Inflammatory macrophage treated with lipopolysaccharide for 4 hours (primary cell): ENCODE measurements around the gene MMP24OS.
A peak's percentile ranks its signal among the peaks of the same experiment; 100 is the strongest.

Source experiments
- DNase-seq: peaks from one replicate; pipeline ENCODE4 v3.0.0-alpha.2; 2020

Gene MMP24OS

DNA sequence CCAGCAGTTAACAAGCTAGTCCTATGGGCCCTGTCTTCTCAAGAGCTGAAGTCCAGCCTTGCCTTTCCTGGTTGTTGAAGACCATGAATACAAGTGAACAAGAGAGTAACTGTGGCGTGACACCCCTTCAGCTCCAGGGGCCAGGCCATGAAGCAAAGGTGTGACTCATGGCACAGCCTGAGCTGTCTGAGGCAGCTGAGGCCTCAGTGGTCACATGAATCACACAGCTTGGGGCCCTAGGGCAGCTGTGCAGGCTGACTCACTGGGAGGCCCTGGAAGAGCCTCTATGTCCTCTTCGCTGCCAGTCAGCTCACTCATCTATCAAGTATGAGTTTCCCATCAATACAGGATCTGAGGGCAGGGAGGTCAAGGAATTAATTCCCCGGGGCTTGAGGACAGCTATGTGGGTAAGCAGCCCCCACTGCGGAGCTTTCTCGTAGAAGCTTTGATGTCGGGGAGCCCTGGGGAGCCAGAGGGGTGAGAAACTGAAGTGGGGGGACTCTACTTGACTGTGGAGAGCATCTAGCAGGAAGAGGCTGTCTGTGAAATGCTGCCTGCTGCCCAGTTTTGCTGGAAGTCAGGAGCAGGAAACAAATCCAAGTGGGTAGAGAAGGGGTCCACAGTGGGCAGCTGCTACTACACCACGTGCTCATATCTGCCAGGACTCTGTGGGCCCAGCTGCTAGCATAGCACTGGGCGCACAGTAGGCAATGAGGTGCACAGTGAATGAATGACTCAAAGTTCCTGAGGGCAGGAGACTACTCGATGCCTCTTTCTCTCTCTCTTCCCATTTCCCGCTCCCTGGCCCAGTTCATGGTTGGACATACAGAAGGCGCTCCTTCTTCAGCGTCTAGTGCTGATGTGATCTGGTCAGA, 28.0 kb upstream of the MMP24OS start:
- peak; percentile 87 for DNase-seq

DNA sequence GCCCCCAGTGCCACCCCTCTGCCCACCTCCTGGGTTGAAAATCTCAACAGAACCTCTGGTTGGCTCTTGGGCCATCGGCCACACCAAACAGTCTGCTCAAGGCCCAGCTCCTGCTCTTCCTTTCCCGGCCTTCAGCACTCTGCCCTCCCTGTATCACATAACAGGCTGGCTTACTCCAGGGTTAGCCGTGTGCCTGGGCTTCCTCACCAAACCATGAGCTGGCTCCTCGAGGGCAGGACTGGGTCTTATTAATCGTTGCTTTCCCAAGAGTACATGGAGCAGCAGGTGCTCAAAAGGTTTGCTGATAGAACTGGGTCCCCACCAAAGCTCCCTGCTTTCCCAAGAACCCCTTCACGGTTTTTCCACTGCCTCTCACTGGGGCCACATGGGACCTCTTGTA, 27.0 kb upstream of the MMP24OS start:
- DNase-seq = no peak

DNA sequence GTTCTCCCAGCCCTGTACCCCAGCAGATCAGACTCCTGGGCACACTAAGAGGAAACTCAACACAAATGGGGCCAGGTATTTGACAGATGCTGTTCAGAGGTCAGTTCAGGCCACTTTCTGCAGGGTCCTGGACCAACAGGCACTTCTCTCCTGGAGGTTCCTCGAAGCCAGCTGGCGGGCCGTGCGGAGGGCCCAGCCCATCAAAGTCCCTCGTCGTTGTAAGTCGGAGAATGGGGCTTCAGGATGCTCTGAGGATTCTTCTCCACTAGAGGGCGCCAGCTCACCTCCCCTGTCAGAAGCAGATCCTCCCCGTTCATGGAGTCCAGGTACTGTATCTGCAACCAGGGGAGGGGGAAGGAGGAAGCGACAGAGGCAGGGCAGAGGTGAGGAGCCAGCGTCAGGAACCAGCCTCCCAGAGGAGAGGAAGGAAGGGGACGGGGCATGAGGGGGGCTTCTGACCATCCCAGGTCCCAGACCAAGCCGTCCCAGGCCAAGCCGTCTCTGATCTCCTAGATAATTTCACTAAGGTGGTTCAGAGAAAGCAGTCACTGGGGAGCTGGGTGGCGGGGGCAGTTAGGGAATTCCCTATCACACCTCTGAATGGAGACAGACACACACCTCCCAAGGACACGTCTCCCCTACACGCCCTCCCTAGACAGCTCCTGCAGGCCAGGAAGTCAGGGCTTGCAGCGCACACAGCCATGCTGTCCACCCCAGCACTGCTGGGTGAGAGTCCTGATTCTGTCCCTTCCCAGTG, 26.0 kb upstream of the MMP24OS start:
- peak; percentile 80 for DNase-seq

DNA sequence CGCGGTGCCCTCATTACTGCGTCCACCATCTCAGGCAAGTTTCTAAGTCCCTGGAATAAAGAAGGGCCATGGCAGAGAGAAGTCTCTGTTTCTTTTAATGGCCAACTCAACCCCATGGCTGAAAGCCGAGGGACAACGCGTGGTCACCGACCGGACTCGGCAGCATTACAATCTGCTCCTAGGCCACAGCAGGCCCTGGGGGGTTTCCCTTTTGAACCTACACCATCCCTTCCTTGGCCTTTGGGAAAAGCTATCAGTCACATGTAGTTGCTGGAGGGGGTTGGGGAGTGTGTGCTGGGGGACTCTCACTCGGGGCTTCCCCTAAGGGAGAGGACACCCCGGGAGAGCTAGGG, 25.4 kb upstream of the MMP24OS start:
- no peak for DNase-seq

DNA sequence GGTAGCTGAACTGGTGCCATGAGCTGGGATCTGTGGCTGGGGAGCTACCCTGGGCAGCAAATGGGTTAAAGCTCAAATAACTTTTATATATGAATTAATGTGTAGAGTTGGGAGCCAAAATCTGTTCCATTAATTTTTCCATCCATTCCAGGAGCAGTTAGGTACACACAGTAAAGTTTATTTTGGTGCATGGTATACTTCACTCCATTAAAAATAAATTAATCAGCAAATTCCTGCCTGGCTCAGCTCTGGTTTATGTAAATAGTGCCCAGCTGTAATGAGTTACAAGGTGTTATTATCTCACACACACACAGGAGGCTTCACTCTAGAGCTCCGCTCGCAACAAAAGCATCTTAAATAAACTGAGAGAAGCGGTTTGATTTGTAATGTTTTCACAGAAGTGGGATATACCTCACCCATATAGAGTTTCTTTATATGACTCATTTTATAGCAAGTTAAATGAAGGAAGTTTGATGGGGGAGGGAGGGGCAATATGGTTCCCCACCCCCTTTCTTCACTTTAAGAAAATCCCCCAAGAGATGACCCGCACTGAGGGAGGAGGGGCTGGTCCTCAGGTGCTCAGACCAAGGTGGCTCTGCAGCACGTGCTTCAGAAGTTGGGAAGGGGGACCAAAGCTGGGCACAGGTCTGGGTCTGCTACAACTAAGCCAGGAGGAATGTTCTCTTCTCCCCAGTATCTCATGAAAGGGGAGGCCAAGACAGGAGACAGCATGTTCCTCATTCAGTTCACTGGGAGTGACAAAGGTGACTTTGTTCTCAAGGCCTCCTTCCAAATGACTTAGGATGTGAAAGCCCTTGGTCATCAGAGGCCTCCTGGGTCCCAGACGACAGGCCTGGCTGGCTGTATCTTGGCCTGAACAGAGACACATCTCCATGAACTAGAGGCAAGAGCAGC, 24.8 kb upstream of the MMP24OS start:
- no peak for DNase-seq

DNA sequence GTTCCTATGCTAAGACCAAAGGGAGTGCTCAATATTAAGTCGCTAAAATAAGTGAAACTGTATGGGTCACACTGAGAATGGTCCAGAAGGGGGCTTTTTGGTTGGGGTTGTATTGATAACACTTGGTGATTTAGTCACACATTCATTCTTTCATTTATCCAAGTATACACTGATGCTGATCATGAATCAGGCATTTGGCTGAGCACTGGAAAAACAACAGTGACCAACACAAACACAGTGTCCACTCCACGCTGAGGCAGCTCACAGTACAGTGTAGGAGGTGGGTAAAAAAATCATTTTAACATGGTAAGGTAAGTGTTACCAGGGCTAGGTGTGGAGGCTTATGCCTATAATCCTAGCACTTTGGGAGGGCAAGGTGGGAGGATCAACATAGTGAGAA, 23.5 kb upstream of the MMP24OS start:
- no peak for DNase-seq

DNA sequence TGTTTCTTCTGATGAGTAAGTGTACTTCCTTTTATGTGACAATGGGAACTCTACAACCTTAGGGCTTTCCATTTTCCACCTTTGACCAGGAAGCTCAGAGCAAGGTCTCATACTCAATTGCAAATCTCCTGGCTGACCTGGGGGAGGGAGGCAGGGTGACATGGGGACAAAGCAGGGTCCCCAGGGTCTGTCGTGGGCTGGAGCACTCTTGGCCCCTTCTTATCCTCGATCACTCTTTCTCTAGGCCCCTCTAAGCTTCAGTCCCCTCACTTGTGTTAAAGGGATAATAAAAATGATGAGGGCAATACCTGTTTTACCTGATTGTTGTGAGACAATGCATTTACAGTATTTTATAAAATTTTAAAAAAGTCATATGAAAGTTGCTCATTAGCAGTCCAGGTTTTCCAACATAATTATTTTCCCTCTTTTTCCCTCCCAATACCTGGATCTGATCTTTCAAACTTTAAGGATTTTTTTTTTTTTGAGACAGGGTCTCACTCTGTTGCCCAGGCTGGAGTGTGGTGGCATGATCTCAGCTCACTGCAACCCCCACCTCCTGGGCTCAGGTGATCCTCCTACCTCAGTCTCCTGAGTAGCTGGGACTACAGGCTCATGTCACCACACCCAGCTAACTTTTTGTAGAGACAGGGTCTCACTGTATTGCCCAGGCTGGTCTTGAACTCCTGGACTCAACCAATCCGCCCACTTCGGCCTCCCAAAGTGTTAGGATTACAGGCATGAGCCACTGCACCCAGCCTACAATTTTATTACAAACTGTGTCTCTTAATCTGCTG, 22.7 kb upstream of the MMP24OS start:
- no peak for DNase-seq

DNA sequence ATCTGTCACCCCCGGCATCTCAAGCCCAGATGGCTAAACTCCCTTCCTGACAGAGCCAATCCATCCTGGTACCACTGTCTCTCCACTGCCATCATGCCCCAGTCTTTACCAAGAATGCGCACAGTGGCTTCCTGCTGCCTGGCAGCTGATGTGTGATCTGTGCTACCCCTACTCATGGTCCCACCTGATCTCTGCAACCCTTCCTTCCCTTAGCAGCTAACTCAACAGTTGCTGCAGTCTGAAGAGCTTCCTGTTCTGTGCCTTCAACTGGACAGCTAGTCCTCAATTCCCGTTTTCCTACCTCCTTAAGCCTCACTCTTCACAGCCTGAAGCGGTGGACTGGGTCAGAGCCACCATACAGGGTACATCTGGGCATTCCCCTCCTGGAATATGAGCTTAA, 21.9 kb upstream of the MMP24OS start:
- no peak for DNase-seq

DNA sequence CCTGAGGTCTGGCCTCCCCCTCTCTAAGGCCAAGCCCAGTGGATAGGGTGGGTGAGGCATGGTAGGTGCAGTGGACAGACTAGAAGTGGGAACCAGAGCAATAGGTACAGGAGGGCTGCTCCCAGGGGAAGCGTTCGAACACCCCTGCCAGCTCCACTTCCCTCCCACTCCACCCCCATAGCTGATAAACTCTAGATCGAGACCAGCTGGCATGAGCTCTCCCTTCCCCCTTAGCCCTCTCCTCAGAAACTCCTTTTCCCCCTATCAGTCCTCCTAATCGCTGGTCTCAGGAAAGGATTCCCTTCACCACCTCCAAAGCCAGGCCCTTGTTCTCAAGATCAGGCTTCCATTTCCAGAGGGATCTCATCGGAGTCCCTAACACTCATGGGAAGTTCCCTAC, 20.3 kb upstream of the MMP24OS start:
- DNase-seq = no peak

DNA sequence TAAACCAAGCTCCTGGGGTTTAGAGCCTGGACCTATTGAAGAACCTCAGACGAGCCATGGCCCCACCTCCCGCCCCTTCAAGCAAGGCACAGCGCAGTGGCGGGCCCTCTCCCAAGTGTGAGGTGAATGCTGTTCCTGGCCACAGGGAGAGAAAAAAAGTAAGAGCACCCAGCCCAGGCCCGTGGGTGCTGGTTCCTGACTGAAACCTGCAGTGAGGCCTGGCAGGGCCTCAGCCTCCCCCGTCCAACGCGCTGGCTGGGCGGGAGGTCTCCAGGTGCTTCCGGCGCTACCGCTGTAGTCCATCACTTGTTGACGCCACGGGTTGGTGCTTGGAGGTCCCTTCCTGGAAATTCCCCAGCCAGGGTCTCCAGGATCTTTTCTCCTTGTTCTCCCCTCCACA, 19.8 kb upstream of the MMP24OS start:
- no peak for DNase-seq

DNA sequence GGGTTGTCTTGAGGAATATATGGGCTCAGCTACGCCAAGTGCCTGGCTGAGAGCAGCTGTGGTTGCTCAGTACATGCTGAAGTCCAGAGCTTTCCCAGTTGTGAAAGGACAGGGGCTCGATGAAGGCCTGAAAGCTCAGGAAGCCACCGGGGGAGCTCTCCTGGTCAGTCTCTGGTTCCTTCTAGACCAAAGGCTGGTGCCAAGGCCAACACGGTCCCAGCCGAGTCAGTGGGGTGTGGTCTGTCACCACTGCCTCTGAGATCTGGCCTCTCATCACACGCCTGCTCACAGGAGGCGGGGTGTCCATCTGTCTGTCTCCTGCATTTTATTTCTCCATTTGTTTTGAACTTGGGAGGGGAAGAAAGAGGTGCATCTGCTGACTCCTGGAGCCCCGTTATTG, 19.2 kb upstream of the MMP24OS start:
- no peak for DNase-seq

DNA sequence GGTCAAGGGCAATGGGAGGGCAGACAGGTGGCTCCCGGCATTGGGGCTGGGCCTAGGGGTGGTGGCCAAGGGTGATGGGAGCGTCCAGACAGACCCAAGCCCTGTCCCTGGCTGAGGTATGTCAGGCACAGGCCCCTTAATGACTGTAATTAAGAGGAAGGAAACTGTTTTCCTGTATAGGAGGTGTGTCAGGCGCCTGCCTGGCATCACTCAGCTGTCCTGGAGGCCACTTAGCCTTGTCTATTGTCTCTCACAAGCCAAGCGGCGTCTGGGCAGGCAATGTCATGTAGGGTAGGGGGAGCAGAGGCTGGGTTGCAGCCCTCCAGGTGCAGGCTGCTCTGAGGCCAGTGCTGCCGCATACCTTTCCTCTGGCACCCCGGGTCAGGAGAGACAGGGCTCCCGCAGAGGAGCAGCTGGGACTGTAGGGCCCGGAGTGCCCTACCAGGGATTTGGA, 18.2 kb upstream of the MMP24OS start:
- no peak for DNase-seq

DNA sequence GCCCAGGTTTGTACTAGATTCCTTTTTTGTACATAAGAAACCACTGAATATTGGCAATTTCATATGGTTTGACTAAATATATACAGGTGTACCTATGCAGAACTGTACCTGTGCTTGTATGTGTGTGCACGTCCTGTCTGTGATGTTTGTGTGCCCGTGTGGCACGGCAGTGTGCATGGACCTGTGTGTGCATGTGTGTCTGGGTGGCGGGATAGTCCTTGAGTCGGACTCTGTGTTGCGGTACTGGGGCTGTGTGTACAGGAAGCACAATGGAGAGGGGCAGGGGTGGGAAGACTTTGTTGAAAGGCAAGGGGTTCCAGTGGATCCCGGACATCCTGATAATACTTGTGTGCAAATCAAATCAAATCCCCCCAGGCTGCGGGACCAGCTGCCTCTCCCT, 17.8 kb upstream of the MMP24OS start:
- DNase-seq = no peak

DNA sequence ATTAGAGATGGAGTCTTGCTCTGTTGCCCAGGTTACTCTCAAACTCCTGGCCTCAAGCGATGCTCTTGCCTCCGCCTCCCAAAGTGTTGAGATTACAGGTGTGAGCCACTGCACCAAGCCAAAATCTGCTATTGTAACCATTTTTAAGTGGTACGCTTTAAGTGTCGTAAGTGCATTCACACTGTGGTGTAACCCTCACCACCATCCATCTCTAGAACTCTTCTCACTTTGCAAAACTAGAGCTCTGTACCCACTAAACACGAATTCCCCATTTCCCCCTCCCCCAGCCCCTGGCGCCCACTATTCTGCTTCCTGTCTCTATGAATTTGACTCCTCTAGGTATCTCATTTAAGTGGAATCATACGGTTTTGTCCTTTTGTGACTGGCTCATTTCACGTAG, 17.1 kb upstream of the MMP24OS start:
- DNase-seq = no peak

DNA sequence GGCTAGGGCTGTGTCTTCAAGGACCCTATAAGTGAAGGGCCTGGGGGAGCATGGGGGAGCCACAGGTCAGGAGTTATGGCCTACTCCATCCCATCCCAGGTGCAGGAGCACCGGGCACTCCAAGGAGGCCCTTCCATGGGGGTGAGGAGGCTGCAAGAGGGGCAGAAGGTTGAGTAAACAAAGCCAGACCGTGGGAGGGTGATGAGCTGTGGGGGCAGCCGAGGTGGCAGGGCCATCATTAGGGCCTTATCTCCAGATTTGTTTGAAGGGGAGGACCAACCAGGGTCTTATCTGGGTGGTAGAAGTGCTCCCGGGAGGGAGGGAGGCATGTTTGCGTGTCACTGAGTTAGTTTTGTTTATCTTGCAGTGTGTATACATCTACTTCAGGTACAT, 16.4 kb upstream of the MMP24OS start:
- no peak for DNase-seq

DNA sequence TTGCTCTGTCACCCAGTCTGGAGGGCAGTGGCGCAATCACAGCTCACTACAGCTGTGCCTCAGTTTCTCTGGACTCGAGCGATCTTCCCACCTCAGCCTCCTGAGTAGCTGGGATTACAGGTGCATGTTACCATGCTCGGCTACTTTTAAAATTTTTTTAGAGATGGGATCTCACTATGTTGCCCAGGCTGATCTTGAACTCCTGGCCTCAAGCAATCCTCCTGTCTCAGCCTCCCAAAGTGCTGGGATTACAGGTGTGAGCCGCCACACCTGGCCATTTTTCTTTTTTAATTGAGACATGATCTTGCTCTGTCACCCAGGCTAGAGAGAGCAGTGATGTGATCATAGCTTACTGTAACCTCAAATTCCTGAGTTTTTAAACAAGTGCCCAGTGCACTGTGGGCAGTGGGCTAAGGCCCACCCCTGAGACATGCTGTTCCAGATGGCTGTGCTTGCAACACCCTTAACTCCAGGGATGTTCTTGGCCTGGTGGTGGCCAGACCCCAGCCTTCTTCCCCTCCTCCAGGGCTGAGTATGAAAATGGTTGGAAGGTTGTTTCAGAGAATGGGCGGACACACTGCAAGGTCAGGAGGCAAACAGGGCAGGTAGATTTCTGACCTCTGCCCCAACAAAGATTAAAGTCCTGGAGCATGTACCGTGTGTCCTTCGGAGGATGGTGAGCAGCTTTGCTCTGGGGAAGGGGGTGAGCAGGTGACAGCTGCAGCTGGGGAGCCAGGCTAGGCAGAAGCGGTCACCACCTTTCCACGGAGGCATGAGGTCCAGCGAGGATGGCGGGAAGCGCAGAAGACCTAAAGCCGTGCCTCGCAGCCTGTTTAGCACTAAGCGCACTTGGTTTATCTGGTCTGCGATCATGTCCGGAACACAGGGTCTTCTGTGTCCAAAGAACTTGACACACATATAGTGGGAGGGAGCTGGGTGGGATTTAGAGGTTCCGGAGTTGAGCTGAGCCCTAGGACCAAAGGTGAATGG, 15.7 kb upstream of the MMP24OS start:
- DNase-seq = no peak

DNA sequence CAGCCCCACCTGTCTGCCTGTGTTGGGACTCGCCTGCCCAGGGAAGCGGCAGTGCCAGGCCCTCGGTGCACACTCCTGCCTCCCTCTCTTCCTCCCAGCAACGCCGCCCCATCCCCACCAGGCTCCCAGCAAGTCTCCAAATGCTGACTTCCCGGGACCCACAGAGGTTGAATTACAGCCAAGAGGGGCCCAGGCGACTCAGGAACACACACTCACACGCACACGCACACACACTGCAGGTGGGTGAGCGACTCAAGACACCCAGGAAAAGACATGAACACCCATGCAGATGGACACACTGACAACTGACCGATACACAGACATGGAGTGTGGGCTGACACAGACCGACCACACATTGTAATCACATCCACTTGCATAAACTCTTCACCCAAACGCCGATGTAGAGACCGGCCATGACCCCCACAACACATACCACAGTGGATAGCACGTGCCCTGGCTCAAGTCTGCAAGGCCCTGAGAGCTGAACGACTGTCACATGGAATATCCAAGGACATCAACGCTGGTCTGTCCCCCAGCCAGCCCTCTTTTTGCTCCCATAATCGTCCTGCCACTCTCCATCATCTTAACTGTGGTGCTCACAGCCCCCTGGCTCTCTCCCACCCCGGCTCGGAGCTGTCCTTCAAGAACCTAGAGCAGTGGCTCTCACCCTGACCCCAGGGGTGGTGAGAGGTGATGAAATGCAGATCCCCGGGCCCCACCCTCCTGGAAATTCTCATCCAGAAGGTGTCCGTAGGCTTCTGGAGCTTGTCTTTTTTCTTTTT, 14.8 kb upstream of the MMP24OS start:
- DNase-seq = no peak

DNA sequence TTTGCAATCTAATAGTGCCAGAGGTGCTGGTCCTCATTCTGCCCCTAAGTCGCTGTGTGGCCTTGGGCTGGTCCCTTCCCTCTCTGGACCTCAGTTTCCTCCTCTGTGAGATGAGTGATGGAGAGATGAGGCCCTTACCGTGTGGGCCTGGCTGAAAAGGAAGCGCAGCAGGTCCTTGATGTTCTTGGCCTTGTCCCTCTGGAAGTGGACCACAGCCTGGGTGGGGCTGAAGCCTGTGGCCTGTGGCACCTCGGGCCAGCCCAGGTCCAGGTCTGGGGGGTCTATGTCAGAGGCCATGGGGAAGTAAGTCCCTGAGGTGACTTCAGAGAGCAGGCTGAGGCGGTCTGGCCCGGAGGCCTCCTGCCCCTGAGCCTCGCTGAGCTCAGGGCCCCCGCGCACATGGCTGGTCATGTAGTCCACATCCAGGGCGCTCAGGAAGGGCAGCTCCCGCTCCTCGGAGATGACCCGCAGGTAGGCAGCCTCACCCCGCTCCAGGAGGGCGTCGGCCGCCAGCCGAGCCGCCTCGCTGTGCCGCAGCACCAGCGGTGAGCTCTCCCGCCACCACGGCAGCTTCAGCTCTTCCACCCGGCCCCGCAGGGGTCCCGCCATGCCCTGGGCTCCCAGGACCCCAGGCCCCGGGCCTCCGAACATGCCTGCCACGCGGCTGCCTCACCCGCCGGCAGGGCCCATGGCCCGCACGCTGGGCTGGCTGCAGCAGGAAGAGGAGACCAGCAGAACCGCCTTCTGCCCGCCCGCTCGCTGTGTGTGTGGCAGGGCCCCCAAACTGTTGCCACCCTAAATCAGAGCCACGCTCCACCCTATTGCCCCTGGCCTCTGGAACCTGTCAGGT, 14.0 kb upstream of the MMP24OS start, which contains the start of gene FAM83C:
FAM83C (minus strand) TSS at position 772 of the 850 bp plus-strand sequence; CDS start at position 651, 121 bp downstream.
- DNase-seq = no peak

DNA sequence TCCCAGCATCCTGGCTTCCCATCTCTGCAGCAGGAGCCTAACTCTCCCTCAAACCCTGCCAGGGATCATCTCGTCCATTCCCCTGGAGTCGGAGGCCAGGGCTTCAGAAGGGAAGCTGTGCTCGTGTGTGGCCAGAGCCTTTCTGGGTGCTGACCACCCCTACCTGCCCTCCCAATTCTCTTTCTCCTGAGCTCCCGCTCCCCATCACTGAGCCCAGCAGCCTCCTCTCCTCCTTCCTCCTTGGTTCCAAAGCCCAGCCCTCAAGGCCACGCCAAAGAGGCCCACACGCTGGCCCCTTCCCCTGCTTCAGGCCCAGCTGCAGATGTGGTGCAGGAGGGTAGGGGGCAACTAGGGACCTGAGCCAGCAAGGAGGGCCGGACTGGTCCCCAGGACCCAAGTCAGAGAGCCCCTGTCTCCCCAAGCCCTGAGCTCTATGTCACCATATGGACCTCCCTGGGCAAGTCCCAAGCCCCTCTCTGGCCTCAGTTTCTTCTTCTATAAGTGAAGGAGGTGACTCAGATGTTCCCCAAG, 13.0 kb upstream of the MMP24OS start:
- no peak for DNase-seq
